ENCODE results near the gene SIGMAR1. TPM values are rescaled to one million over a fixed set of nuclear protein-coding genes. Genes with fewer than 3 reads are reported as not detected.

Gene SIGMAR1
- total and polyA plus RNA-seq, 2 of the 8 experiments (the other 6 are each of a cell fraction or from before 2014, with no cell fraction given), result 84.2 to 134 TPM

DNA sequence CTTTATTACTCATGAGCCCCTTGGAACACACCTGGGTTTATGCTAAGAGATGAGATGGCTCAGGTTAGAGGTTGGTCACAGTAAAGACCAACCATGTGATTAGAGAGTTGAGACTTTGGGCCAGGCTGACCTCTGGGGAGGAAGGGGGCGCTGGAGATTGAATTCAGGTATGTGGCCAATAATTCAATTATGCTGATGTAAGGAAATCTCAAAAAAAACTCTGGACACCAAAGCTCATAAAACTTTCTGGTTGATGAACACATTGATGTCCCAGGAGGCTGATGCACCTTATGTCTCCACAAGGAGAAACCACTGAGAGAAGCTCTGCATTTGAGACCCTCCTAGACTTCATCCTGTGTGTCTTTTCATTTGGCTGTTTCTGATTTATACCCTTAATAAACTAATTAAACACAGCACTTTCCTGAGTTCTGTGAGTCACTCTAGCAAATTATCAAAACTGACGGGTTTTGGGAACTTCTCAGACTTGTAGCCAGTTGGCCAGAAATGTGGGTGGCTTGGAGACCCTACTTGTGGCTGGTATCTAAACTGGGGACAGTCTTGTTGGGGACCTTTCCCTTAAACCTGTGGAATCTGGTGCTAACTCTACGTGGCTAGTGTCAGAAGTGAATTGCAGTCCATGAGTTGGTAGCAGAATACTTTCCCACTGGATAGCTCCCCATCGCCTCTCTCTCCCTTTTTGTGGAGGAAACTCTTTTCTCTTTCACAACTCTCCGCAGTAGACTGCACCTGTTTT lies 32.4 kb upstream of the SIGMAR1 start (continued):
- no peak for TF ChIP-seq SIN3A (conservative IDR thresholded peaks at IDR 0.05 in 1 of 2, IDR thresholded peaks at IDR 0.05 in 1 of 2; ENCODE audit: low read depth in 1 of 2, low read length in 2 of 2)
- TF ChIP-seq TAF1 (IDR thresholded peaks at IDR 0.05; ENCODE audit: low read depth, low read length), result no peak
- TF ChIP-seq POU5F1 (IDR thresholded peaks at IDR 0.05; ENCODE audit: low read depth, low read length), result no peak
- no peak for TF ChIP-seq YY1 (IDR thresholded peaks at IDR 0.05; ENCODE audit: low read depth, low read length)
- no peak for TF ChIP-seq SIX5 (IDR thresholded peaks at IDR 0.05; ENCODE audit: low read depth, low read length)
- no peak for TF ChIP-seq PHF8 (conservative IDR thresholded peaks at IDR 0.05; ENCODE audit: low read depth, low read length)
- TF ChIP-seq, protein P1, sequence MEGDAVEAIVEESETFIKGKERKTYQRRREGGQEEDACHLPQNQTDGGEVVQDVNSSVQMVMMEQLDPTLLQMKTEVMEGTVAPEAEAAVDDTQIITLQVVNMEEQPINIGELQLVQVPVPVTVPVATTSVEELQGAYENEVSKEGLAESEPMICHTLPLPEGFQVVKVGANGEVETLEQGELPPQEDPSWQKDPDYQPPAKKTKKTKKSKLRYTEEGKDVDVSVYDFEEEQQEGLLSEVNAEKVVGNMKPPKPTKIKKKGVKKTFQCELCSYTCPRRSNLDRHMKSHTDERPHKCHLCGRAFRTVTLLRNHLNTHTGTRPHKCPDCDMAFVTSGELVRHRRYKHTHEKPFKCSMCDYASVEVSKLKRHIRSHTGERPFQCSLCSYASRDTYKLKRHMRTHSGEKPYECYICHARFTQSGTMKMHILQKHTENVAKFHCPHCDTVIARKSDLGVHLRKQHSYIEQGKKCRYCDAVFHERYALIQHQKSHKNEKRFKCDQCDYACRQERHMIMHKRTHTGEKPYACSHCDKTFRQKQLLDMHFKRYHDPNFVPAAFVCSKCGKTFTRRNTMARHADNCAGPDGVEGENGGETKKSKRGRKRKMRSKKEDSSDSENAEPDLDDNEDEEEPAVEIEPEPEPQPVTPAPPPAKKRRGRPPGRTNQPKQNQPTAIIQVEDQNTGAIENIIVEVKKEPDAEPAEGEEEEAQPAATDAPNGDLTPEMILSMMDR (IDR thresholded peaks at IDR 0.05; ENCODE audit: control extremely low read depth in 1 of 3, insufficient read depth in 1 of 3, low read depth in 1 of 3, low read length in 3 of 3), result no peak
- no peak for TF ChIP-seq KDM1A (IDR thresholded peaks at IDR 0.05; ENCODE audit: borderline replicate concordance, low read length)
- TF ChIP-seq SRF (IDR thresholded peaks at IDR 0.05; ENCODE audit: low read depth, low read length), result no peak
- TF ChIP-seq, protein P2, sequence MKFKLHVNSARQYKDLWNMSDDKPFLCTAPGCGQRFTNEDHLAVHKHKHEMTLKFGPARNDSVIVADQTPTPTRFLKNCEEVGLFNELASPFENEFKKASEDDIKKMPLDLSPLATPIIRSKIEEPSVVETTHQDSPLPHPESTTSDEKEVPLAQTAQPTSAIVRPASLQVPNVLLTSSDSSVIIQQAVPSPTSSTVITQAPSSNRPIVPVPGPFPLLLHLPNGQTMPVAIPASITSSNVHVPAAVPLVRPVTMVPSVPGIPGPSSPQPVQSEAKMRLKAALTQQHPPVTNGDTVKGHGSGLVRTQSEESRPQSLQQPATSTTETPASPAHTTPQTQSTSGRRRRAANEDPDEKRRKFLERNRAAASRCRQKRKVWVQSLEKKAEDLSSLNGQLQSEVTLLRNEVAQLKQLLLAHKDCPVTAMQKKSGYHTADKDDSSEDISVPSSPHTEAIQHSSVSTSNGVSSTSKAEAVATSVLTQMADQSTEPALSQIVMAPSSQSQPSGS (IDR thresholded peaks at IDR 0.05; ENCODE audit: low read length), result no peak
